GM23338 (cell line): ENCODE results near the gene CARNS1. TPM values are rescaled to one million over a fixed set of nuclear protein-coding genes. Genes with fewer than 3 reads are reported as not detected.
A peak's percentile ranks its signal among the peaks of the same experiment; 100 is the strongest.

Experiments
- ATAC-seq: fragments of 200-7000 bp; cut with Tn5 transposase; 3 replicates; pipeline ENCODE4 v1.9.1; 2020
- DNase-seq: peaks from one replicate; pipeline ENCODE4 v3.0.0-alpha.2; 2015; ENCODE audit warnings: low spot score
- H2AFZ ChIP-seq: fragments of 200-600 bp; sonication (generic); 2 replicates; pipeline ENCODE4 v1.8.0; 2016; ENCODE audit warnings: antibody characterized with exemption, mild to moderate bottlenecking, moderate library complexity
- H3F3A ChIP-seq: fragments of 200-600 bp; sonication (generic); replicated peaks from 2 replicates; pipeline ENCODE4 v1.8.0; 2017; ENCODE audit warnings: antibody characterized with exemption, mixed run types, low read depth
- H3K27ac ChIP-seq: fragments of 200-600 bp; sonication (generic); 2 replicates; pipeline ENCODE4 v1.6.1; 2016; ENCODE audit warnings: low read depth
- H3K27me3 ChIP-seq: fragments of 200-600 bp; sonication (generic); 2 replicates; pipeline ENCODE4 v1.8.0; 2016; ENCODE audit warnings: mild to moderate bottlenecking, mixed run types, moderate library complexity; ENCODE audit not compliant: insufficient read depth
- H3K36me3 ChIP-seq: fragments of 200-600 bp; sonication (generic); 2 replicates; pipeline ENCODE4 v1.8.0; 2016; ENCODE audit warnings: mild to moderate bottlenecking; ENCODE audit not compliant: insufficient read depth
- H3K4me1 ChIP-seq: fragments of 200-600 bp; sonication (generic); 2 replicates; pipeline ENCODE4 v1.8.0; 2016; ENCODE audit warnings: mild to moderate bottlenecking, moderate library complexity; ENCODE audit not compliant: insufficient read depth
- H3K4me2 ChIP-seq: fragments of 200-600 bp; sonication (generic); 2 replicates; pipeline ENCODE4 v1.7.1; 2017; ENCODE audit warnings: mixed run types
- H3K4me3 ChIP-seq: fragments of 200-600 bp; sonication (generic); 2 replicates; pipeline ENCODE4 v1.6.1; 2016; ENCODE audit warnings: mixed run types
- H3K79me2 ChIP-seq: fragments of 200-600 bp; sonication (generic); replicated peaks from 2 replicates; pipeline ENCODE4 v1.8.0; 2017; ENCODE audit warnings: mild to moderate bottlenecking; ENCODE audit not compliant: insufficient read depth
- H3K9me2 ChIP-seq: fragments of 200-600 bp; sonication (generic); 2 replicates; pipeline ENCODE4 v1.8.0; 2017; ENCODE audit not compliant: insufficient read depth
- H4K20me1 ChIP-seq: fragments of 200-600 bp; sonication (generic); replicated peaks from 2 replicates; pipeline ENCODE4 v1.8.0; 2017; ENCODE audit warnings: mild to moderate bottlenecking; ENCODE audit not compliant: insufficient read depth
- H3K27ac Mint-ChIP-seq: 2 replicates; pipeline ENCODE4 v1.8.0; 2020; ENCODE audit warnings: inconsistent platforms, mild to moderate bottlenecking, moderate library complexity, mixed read lengths
- H3K27me3 Mint-ChIP-seq: 3 replicates; pipeline ENCODE4 v1.8.0; 2022; ENCODE audit warnings: low read depth, mild to moderate bottlenecking, moderate library complexity, mixed read lengths, inconsistent platforms; ENCODE audit not compliant: insufficient read depth, poor library complexity
- H3K36me3 Mint-ChIP-seq: 3 replicates; pipeline ENCODE4 v1.8.0; 2021; ENCODE audit warnings: low read depth, mild to moderate bottlenecking, inconsistent platforms, moderate library complexity, mixed read lengths
- H3K4me1 Mint-ChIP-seq: 3 replicates; pipeline ENCODE4 v1.8.0; 2020; ENCODE audit warnings: mild to moderate bottlenecking, inconsistent platforms, mixed read lengths
- H3K4me3 Mint-ChIP-seq: 3 replicates; pipeline ENCODE4 v1.8.0; 2021; ENCODE audit warnings: moderate library complexity, mild to moderate bottlenecking, inconsistent platforms, mixed read lengths
- H3K9me3 Mint-ChIP-seq: 3 replicates; pipeline ENCODE4 v1.8.0; 2020; ENCODE audit warnings: moderate library complexity, mild to moderate bottlenecking, inconsistent platforms, mixed read lengths
- CTCF ChIP-seq, 2 experiments: fragments of 200-600 bp in 1 of 2; sonication (generic) in 1 of 2; conservative IDR thresholded peaks; 2 replicates each; pipeline versions ENCODE4 v1.5.1 to v1.6.1; 2016 to 2017; ENCODE audit warnings: antibody characterized with exemption in 2 of 2, low read depth in 2 of 2, mild to moderate bottlenecking in 2 of 2, moderate library complexity in 1 of 2
- ETS1 ChIP-seq: IDR thresholded peaks from 2 replicates; pipeline ENCODE4 v1.6.1; 2016; ENCODE audit warnings: antibody characterized with exemption
- EZH2 ChIP-seq: fragments of 200-600 bp; sonication (generic); IDR thresholded peaks from one replicate; pipeline ENCODE4 v1.8.0; 2017; ENCODE audit warnings: antibody characterized with exemption, mild to moderate bottlenecking, low read depth; ENCODE audit not compliant: unreplicated experiment
- JUNB ChIP-seq: IDR thresholded peaks from one replicate; pipeline ENCODE4 v1.6.1; 2016; ENCODE audit warnings: antibody characterized with exemption; ENCODE audit not compliant: unreplicated experiment
- NANOG ChIP-seq: IDR thresholded peaks from 2 replicates; pipeline ENCODE4 v1.6.1; 2016; ENCODE audit warnings: antibody characterized with exemption, borderline replicate concordance
- POLR2AphosphoS5 ChIP-seq: IDR thresholded peaks from 2 replicates; pipeline ENCODE4 v1.6.1; 2016; ENCODE audit warnings: antibody characterized with exemption, low read depth
- STAT1 ChIP-seq: IDR thresholded peaks from one replicate; pipeline ENCODE4 v1.6.1; 2016; ENCODE audit warnings: antibody characterized with exemption; ENCODE audit not compliant: unreplicated experiment
- ZNF114 ChIP-seq: fragments of 250-450 bp; sonication (Bioruptor Pico); IDR thresholded peaks from 2 replicates; pipeline ENCODE4 v1.5.0; 2020; ENCODE audit warnings: mild to moderate bottlenecking, moderate library complexity
- ZNF331 ChIP-seq: fragments of 250-450 bp; sonication (Bioruptor Pico); IDR thresholded peaks from 2 replicates; pipeline ENCODE4 v1.5.0; 2020; ENCODE audit warnings: low read depth, mild to moderate bottlenecking, moderate library complexity
- polyA plus RNA-seq: library from polyadenylated mRNA; unstranded; fragments of >200 nt; fragmentation: Nextera tagmentation; extraction: Ambion mirVana; gene quantifications from 2 replicates; pipeline ENCODE4 v1.2.1, GENCODE V29; 2016
- total RNA-seq: library from RNA; depleted of rRNA; stranded (reverse); fragments of >200 nt; shearing (Covaris generic); gene quantifications from 2 replicates; pipeline ENCODE4 v1.2.3, GENCODE V29; 2014
- TF ChIP-seq, protein P1 (sequence below): IDR thresholded peaks from one replicate; pipeline ENCODE4 v1.6.1; 2018; ENCODE audit warnings: antibody characterized with exemption; ENCODE audit not compliant: unreplicated experiment

The CARNS1 gene
- total and polyA plus RNA-seq, 2 experiments from 2014 or later, result 0.52 to 0.76 TPM

- no peak for TF ChIP-seq ZNF114
- TF ChIP-seq CTCF (conservative IDR thresholded peaks at IDR 0.05; ENCODE audit: low read depth in 2 of 2), result no peak
- TF ChIP-seq STAT1, result no peak
- no peak for TF ChIP-seq EZH2
- Histone ChIP-seq H3K4me1 (peaks cover 9% of the 10 kb centered on the region; the same call in 1 of the 2 replicates), H4K20me1 (no peaks in the 10 kb centered on the region), H3K4me2 (peak overlapping the region; percentile 81), H3K9me2 (no peaks in the 10 kb centered on the region), H3K27me3 (no peaks in the 10 kb centered on the region), H3K27ac (no peak overlapping the region; the same call in 1 of the 2 replicates), H3K4me3 (peak overlapping the region; percentile 92), H3F3A (no peaks in the 10 kb centered on the region), H2AFZ (peak overlapping the region; percentile 99), H3K36me3 (no peaks in the 10 kb centered on the region), H3K79me2 (peaks cover 9% of the 10 kb centered on the region; the same call in 1 of the 2 replicates)
- peak overlapping the region; percentile 70 for H3K4me3 Mint-ChIP-seq
- no peak for DNase-seq
- peaks cover 17% of the 10 kb centered on the region for H3K27me3 Mint-ChIP-seq
- no peaks in the 10 kb centered on the region; the same call in 2 of the 3 replicates for H3K36me3 Mint-ChIP-seq
- H3K27ac Mint-ChIP-seq, result no peak overlapping the region
- no peak for ATAC-seq
- H3K9me3 Mint-ChIP-seq, result no peaks in the 10 kb centered on the region
- peaks cover 10% of the 10 kb centered on the region for H3K4me1 Mint-ChIP-seq
Observed at GRCh38 chr11:67469508-67469811, 54.0 kb downstream of the CARNS1 start.

DNA sequence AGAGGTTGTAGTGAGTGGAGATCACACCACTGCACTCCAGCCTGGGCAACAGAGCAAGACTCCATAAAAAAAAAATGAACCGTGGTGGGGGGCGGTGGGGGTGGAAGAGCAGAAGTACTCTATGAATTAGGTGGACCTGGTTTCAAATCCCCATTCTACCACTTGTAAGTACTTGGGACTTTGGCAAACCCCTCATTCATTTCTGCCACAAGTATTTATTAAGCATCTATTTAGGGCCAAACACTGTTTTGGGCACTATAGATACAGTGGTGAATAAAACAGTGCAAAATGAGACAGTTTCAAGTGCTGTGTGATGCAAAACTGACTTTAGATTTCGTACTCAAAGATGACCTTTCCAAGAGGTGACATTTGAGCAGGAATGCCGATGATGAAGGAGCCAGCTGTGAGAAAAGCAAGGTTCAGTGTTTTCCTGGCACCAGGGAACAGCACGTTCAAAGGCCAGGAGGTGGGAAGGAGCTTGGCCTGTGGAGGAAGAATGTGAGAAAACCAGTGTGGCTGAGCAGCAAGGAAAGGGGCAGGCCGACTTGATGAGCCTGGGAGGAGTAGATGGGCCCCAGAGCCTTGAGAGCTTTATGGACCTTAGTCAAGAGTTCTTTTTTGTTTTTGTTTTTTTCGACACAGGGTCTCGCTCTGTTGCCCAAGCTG, 55.0 kb downstream of the CARNS1 start:
- H3K36me3 Mint-ChIP-seq, result no peaks in the 10 kb centered on the region; the same call in 2 of the 3 replicates
- peaks cover 7% of the 10 kb centered on the region for H3K4me1 Mint-ChIP-seq
- H4K20me1 ChIP-seq, result no peaks in the 10 kb centered on the region
- no peaks in the 10 kb centered on the region for H3K9me2 ChIP-seq
- H3K27me3 Mint-ChIP-seq, result peaks cover 16% of the 10 kb centered on the region
- no peaks in the 10 kb centered on the region for H3K9me3 Mint-ChIP-seq
- ATAC-seq, result no peak
- no peak overlapping the region for H2AFZ ChIP-seq
- no peak overlapping the region for H3K27ac ChIP-seq
- peaks cover 6% of the 10 kb centered on the region; the same call in 1 of the 2 replicates for H3K4me1 ChIP-seq
- no peak overlapping the region for H3K27ac Mint-ChIP-seq
- H3K36me3 ChIP-seq, result no peaks in the 10 kb centered on the region
- DNase-seq, result no peak
- no peak overlapping the region for H3K4me3 ChIP-seq
- H3F3A ChIP-seq, result no peaks in the 10 kb centered on the region
- peaks cover 3% of the 10 kb centered on the region; the same call in 1 of the 2 replicates for H3K79me2 ChIP-seq
- no peak overlapping the region for H3K4me2 ChIP-seq
- no peak overlapping the region for H3K4me3 Mint-ChIP-seq
- H3K27me3 ChIP-seq, result no peaks in the 10 kb centered on the region
- TF ChIP-seq POLR2AphosphoS5 (no peak), STAT1 (no peak), EZH2 (no peak), JUNB (no peak), ZNF331 (CRISPR knock-in tag) (no peak), ETS1 (no peak), NANOG (no peak)
- TF ChIP-seq, protein P1, sequence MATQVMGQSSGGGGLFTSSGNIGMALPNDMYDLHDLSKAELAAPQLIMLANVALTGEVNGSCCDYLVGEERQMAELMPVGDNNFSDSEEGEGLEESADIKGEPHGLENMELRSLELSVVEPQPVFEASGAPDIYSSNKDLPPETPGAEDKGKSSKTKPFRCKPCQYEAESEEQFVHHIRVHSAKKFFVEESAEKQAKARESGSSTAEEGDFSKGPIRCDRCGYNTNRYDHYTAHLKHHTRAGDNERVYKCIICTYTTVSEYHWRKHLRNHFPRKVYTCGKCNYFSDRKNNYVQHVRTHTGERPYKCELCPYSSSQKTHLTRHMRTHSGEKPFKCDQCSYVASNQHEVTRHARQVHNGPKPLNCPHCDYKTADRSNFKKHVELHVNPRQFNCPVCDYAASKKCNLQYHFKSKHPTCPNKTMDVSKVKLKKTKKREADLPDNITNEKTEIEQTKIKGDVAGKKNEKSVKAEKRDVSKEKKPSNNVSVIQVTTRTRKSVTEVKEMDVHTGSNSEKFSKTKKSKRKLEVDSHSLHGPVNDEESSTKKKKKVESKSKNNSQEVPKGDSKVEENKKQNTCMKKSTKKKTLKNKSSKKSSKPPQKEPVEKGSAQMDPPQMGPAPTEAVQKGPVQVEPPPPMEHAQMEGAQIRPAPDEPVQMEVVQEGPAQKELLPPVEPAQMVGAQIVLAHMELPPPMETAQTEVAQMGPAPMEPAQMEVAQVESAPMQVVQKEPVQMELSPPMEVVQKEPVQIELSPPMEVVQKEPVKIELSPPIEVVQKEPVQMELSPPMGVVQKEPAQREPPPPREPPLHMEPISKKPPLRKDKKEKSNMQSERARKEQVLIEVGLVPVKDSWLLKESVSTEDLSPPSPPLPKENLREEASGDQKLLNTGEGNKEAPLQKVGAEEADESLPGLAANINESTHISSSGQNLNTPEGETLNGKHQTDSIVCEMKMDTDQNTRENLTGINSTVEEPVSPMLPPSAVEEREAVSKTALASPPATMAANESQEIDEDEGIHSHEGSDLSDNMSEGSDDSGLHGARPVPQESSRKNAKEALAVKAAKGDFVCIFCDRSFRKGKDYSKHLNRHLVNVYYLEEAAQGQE, result no peak
